ENCODE measurements around the gene ZNF446.
"Not testable (repeated sequence)": the region's sequence is repeated elsewhere in the genome, so short reads cannot be mapped to it uniquely, and the experiment has no call there.

The ZNF446 gene

DNA sequence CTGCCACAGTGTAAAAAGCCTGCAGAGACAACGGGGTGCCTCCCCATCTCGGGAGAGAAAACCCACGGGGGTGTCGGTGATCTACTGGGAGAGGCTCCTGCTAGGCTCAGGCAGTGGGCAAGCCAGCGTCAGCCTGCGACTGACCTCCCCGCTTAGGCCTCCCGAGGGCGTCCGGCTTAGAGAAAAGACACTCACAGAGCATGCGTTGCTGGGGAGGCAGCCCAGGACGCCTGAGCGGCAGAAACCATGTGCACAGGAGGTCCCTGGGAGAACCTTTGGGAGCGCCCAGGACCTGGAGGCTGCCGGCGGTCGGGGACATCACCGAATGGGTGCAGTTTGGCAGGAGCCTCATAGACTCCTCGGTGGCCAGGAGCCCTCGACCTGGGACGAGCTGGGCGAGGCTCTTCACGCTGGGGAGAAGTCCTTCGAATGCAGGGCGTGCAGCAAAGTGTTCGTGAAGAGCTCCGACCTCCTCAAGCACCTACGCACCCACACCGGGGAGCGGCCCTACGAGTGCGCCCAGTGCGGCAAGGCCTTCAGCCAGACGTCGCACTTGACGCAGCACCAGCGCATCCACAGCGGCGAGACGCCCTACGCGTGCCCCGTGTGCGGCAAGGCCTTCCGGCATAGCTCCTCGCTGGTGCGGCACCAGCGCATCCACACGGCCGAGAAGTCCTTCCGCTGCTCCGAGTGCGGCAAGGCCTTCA, 5.2 kb upstream of the ZNF446 start:
- not testable (repeated sequence) for DNase-seq

GRCh38 chr19:58471736-58472135, 4.4 kb upstream of the ZNF446 start:
- DNase-seq: no peak

DNA sequence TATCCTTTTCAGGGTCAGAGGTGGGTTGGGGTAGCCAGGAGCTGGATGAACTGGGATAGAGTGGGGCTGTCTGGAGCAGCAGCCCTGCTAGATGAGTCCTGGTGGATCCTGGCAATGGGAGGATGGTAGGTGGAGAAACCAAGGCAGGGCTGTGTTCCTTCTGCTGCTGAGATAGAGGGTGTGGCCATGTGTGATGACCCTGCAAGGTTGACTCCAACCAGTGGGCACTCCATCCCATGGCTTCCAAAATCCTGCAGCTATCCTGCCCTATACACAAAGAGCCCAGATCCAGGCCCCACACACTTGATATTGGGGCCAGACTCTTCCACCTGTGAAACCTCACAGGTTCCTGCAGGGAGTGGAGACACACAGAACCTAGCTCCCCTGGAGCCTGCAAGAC, 2.4 kb upstream of the ZNF446 start:
- DNase-seq: no peak

GRCh38 chr19:58474291-58474996, 1.7 kb upstream of the ZNF446 start:
- DNase-seq: no peak

DNA sequence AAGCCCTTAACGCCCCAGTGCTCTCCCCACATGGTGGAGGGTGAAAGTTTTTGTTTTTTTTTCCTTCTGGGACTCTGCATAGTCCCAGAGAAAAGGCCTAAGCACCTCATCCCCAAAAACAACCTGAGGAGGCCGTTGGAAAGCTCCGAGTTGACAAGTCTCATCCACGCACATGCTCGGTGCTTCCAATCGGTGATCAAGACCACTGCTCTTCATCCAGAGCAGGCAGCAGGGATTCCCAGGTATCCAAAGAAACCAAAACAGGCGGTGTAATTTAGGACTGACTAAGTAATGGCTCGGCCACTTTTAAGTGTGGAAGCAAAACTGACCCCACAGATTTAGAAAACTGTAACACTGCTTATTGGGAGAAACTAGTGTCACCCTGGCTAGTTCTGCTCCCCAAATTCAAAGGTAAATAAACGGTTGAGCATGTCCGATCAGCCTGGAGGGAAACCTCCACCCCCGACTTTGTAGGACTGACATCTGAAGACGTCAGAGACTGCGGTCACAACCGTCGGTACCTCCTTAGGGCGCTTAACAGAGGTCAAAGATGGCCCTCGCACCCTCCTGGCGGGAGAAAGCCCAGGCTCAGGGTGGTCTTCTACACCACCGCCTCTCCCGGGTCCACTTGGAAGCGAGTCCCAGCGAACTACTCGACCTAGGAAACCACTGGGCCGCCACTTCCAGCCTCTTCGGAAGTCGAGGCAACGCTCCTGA, 997 bp upstream of the ZNF446 start:
- DNase-seq: peak in 1 of 6 experiments; percentile 56

DNA sequence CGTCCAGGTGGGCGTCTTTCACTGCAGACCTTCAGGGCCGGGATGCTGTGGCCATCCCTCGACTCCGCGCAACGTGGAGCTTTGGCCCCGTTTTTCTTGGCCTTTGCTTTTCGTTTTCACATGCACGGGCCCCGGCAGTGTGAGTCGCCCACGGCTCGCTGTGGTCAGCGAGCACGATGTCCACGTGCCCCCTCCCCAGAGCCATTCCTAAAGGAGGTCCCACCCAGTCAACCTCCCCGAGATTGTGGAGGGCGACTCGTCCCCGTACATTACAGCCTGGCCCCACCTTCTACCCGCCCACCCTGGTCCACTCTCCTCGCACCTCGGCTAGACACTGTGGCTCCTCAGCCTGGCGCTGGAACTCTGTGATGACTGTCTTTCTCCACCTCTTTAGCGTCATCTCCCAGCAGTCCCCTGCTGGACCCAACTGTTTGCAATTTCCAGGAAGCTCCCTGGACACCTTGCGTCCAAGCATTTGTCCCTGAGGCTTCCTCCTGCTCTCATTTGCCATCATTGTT, 405 bp downstream of the ZNF446 start:
- no peak for DNase-seq

- no peak for DNase-seq
These were observed 978 bp downstream of the ZNF446 start for GRCh38 chr19:58477130-58477529.

DNA sequence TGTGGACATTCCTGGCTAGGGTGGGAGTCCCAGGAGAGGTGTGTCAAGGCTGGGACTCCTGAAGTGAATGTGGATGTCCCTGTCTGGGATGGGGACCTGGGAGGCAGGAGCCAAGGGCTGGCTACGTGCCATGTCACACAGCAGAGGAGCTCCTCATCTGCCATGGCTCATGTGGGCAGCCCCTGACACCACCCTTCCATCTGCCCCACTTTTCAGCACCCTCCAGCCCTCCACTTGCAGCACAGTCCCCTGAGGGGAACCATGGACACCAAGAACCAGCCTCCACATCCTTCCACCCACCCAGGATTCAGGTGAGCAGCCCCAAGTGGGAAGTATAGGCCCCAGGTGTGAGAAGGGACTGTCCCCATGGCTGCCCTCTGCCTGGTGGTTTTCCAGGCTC, 1.7 kb downstream of the ZNF446 start:
- no peak for DNase-seq

DNA sequence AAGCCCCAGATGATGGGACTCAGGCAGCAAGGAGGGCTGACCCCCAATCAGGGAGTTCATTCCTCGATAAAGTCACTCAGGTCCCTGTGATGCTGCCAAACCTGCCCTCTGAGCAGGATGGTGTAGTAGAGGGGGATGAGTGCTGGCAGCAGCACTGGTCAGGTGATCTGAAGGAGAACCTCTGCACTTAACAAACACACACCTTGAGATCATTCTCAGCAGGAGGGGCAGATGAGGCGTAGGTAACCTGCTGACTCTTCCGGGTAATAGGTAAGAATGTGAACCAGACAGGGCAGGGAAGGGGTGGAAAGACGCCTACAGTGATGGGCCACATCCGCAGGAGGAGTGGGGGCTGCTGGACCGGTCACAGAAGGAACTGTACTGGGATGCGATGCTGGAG, 3.2 kb downstream of the ZNF446 start:
- DNase-seq: no peak

DNA sequence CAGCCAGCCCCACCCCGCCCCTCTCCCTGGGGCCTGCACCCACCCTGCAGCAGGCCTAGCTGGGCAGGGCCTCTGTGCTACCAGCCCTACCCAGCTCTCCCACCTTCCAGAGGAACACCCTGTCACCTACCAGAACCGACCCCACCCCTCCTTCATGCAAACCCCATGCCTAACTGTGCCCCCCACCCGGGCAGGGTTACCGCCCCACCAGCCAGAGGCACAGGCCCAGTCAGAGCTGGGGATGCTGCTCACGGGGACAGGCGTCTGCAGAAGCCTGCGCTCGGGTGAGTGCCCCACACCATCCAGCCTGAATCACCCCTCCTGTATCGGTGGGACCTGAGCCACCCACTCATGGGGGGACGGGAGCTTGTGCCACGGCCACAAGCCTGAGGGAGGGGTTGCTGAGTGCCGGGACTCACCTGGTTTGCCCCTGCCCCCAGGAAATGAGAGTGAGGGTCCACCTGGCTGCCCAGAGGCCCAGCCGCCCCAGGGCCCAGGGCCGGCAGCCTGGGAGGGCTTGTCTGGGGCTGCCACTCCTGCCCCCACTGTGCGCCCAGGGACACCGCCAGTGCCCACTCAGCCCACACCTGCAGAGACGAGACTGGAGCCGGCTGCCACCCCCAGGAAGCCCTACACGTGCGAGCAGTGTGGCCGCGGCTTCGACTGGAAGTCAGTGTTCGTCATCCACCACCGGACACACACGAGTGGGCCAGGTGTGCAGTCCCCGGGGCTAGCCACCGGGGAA, 3.8 kb downstream of the ZNF446 start:
- no peak for DNase-seq

- no peak for DNase-seq
These were observed 4.3 kb downstream of the ZNF446 start for GRCh38 chr19:58480481-58480830.

DNA sequence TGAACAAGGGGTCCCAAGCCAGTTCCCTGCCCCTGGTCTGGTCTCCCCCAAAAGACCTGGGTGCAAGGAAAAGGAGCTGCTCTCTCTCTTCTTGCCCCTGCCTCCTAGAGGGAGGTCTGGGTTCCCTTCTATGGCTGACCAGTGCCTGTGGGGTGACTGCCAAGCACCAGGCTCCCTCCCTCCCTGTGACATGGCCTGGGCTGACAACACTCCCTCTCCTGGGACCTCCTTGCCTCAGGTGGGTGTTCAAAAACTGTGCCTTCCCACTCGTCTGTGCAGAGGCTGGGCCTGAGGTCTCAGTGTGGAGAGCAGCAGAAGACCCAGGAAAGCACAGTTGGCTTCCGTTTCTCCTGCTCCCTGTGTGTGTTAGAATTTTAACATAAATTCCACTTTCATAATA, 4.7 kb downstream of the ZNF446 start:
- DNase-seq: no peak

GRCh38 chr19:58482372-58482771, 6.2 kb downstream of the ZNF446 start:
- DNase-seq: no peak

GRCh38 chr19:58483776-58484175, 7.6 kb downstream of the ZNF446 start:
- no peak for DNase-seq

GRCh38 chr19:58484349-58484748, 8.2 kb downstream of the ZNF446 start:
- not testable (repeated sequence) for DNase-seq

DNA sequence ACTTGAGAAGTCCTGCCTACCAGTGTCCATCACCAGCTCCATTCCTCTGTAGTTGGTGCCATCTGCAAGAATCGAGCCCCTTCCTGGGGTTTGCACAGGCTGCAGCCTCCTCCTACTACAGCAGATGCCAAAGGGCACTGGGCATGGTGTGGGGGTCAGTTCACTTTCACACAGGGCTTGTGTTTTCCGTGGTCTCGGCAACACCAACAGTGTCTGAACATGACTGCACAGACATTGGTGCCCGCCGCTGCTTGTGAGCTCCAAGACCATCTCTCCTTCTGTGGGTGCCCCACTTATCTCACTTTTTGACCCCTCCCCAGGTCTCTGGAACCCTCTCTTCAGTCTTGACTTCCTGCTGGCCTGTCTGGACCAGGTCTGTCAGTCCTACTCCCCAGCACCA, 15.2 kb downstream of the ZNF446 start:
- DNase-seq: no peak

DNA sequence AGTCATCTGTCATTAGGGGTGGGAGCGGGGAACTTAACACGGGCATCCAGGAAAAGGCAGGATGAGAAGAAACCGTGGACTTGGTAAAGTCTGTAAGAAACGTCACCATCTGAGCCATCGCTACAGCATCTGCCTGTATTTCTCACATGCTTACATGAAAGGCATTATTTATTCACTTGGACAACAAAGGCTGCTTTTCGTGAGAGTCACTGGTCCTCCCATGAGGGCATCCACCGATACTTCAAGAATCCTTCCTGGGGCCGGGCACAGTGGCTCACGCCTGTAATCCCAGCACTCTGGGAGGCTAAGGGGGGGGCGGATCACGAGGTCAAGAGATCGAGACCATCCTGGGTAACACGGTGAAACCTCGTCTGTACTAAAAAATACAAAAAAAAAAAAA, 16.1 kb downstream of the ZNF446 start:
- DNase-seq: no peak

- no peak for DNase-seq
These were observed 21.6 kb downstream of the ZNF446 start for GRCh38 chr19:58497634-58498170.

DNA sequence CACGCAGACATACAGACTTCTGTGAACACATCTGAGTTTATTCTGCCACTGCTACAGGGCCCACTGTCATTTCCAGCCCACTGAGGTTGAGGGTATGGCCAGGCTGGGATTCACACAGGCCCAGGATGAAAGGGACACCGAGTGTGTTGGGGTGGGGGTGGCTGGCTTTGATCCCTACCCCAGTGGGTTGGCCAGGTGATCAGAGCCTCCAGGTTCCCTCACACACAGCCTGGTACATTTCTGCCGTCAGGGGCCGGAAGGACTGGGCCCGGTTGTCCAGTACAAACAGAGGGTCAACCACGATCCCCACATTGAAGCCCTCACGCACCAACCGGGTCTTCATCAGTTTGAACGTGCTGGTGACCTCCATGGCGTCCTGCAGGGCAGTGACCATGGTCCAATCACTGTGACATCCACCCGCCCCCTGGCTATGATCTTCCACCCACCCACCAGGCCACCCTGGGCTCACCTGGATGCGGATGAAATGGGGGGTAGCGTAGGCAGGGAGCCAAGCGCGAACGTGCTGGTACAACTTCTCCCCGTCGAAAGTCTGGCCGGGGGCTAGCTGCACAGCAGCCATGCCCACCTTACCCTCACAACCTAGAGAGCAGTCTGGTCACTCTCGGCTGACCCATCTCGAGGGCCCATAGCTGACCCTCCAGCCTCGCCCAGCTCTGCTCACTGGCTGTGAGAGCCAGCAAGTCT, 22.3 kb downstream of the ZNF446 start:
- DNase-seq: no peak

DNA sequence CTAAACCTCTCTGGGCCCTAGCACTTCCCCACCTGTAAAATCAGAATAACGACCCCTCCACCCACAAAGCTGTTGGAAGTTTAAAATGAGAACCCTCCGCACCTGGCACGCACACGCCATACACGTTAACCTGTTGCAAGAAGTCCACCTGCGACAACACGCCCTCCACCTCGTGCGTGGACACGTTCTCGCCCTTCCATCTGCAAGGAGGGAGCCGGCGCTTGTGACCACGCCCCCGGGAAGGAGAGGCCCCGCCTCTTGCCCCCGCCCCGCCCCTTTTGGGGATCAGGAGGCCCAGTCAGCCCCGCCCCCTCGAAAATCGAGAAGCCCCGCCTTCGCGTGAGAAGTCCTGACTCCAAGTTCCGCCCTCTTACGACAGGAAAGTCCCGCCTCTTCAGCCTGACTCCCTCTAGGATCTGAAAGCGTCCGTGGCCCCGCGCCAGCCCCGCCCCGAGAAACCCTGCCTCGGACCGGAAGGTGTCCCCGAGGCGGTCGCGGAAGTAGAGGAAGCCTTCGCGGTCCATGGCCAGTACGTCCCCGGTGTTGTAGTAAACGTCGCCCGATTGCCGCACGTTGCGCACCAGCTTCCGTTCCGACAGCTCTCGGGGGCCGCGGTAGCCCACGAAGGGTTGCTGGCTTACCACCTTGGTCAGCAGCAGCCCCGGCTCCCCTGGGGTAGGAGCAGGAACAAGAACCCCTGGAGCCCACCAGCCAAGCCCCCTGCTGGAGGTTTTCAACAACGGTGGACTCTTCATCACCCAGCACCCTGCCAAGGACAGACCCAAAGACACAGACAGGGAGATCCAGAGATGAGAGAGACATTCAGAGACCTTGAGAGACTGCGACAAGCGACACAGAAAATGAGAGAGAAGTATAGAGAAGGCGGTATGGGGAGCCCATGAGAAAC, 23.1 kb downstream of the ZNF446 start:
- DNase-seq: peak; percentile 80 to 95 (median 88)

DNA sequence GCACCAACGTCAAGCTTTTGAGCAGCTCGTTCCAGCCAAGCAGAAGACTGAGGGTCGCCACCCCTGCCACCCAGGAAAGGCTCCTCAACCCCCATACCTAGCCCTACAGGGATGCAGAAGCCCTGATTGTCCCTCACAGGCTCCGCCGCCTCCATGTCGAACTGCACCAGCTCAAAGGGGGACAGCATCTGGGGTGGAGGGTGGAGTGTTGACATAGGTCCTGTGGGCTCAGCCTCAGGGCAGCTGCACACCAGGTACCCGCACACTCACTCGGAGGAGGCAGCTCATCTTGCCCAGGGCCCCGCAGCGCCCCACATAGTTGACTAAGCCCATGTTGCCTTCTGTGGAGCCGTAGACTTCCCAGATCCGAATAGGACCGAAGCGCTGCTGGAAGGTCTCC, 24.1 kb downstream of the ZNF446 start:
- DNase-seq: no peak
